Endothelial cell of umbilical vein (primary cell): ENCODE data around the gene LRRC59. TPM values are rescaled to one million over a fixed set of nuclear protein-coding genes. Genes with fewer than 3 reads are reported as not detected.

ENCODE experiments used
- BruUV-seq: library from RNA; stranded (reverse); fragments of 400-500 nt; replicated peaks from 2 replicates; lab custom pipeline; 2021; lab: Mats Ljungman, UMichigan
- CTCF ChIA-PET: fragments of 300-600, 350-600 bp; sonication (Branson Sonifier 250); formaldehyde crosslinking; loops from one replicate; lab custom pipeline; 2021; ENCODE audit warnings: antibody characterized with exemption, inconsistent platforms; lab: Charles Lee
- POLR2A ChIA-PET: fragments of 300-600, 350-600 bp; sonication (Branson Sonifier 250); formaldehyde crosslinking; loops from one replicate; lab custom pipeline; 2021; ENCODE audit warnings: antibody characterized with exemption, inconsistent platforms; lab: Charles Lee
- DNase-seq: peaks from one replicate; pipeline ENCODE4 v3.0.0-alpha.2; 2011; ENCODE audit warnings: low read depth, low spot score
- FAIRE-seq: peaks from 2 replicates; lab custom pipeline; 2011; peaks lifted over from hg19 to GRCh38; lab: Jason Lieb, UNC
- H2AFZ ChIP-seq: 2 replicates; pipeline ENCODE4 v1.6.0; 2012; ENCODE audit warnings: low read depth, low read length, control low read depth, inconsistent platforms
- H3K27ac ChIP-seq: 2 replicates; pipeline ENCODE4 v1.5.1; 2011; ENCODE audit warnings: low read depth, mild to moderate bottlenecking, control low read depth, low read length, moderate library complexity; ENCODE audit not compliant: insufficient read depth
- H3K27me3 ChIP-seq, 2 experiments: 2 replicates each; pipeline versions ENCODE4 v1.6.0 to v1.6.1; 2011; ENCODE audit warnings: low read length in 2 of 2, mixed read lengths in 1 of 2; ENCODE audit not compliant: control insufficient read depth in 2 of 2, insufficient read depth in 2 of 2
- H3K36me3 ChIP-seq, 2 experiments: 2 replicates in 1 of 2; 3 replicates in 1 of 2; pipeline ENCODE4 v1.5.1; 2011; ENCODE audit warnings: low read length in 2 of 2, mild to moderate bottlenecking in 1 of 2, moderate library complexity in 1 of 2; ENCODE audit not compliant: control insufficient read depth in 2 of 2, insufficient read depth in 2 of 2; ENCODE audit errors: extremely low read depth in 1 of 2
- H3K4me1 ChIP-seq: 3 replicates; pipeline ENCODE4 v1.5.1; 2011; ENCODE audit warnings: mild to moderate bottlenecking, low read length; ENCODE audit not compliant: control insufficient read depth, insufficient read depth; ENCODE audit errors: extremely low read depth
- H3K4me2 ChIP-seq: 2 replicates; pipeline ENCODE4 v1.6.1; 2011; ENCODE audit warnings: low read length, control low read depth, mixed read lengths; ENCODE audit not compliant: insufficient read depth
- H3K4me3 ChIP-seq, 3 experiments: fragments of 200-600 bp in 1 of 3; sonication (generic), shearing (Covaris generic) in 1 of 3; replicated peaks in 1 of 3; 2 replicates each; pipeline ENCODE4 v1.5.1; 2011 to 2016; ENCODE audit warnings: control low read depth in 3 of 3, low read length in 3 of 3, mild to moderate bottlenecking in 2 of 3, inconsistent platforms in 1 of 3, low read depth in 1 of 3, moderate library complexity in 1 of 3; ENCODE audit not compliant: insufficient read depth in 1 of 3
- H3K79me2 ChIP-seq: 2 replicates; pipeline ENCODE4 v1.6.0; 2012; ENCODE audit warnings: low read length, inconsistent platforms; ENCODE audit not compliant: control insufficient read depth, insufficient read depth
- H3K9ac ChIP-seq: replicated peaks from 2 replicates; pipeline ENCODE3; 2011; ENCODE audit warnings: low read length, control low read depth; ENCODE audit not compliant: insufficient read depth; ENCODE audit errors: extremely low read depth
- H3K9me1 ChIP-seq: replicated peaks from 3 replicates; pipeline ENCODE4 v1.6.0; 2011; ENCODE audit warnings: mild to moderate bottlenecking, low read length; ENCODE audit not compliant: control insufficient read depth, insufficient read depth; ENCODE audit errors: extremely low read depth
- H3K9me3 ChIP-seq: replicated peaks from 2 replicates; pipeline ENCODE4 v1.5.1; 2012; ENCODE audit warnings: low read length, inconsistent platforms; ENCODE audit not compliant: control insufficient read depth, insufficient read depth
- H4K20me1 ChIP-seq: replicated peaks from 2 replicates; pipeline ENCODE3; 2011; ENCODE audit warnings: mild to moderate bottlenecking, low read length; ENCODE audit not compliant: control insufficient read depth, insufficient read depth; ENCODE audit errors: extremely low read depth
- EZH2 ChIP-seq: IDR thresholded peaks from 2 replicates; pipeline ENCODE4 v1.6.1; 2012; ENCODE audit warnings: borderline replicate concordance, low read depth, mild to moderate bottlenecking, moderate library complexity, low read length, inconsistent platforms; ENCODE audit not compliant: severe bottlenecking
- FOS ChIP-seq: IDR thresholded peaks from 2 replicates; pipeline ENCODE4 v1.6.1; 2011; ENCODE audit warnings: mild to moderate bottlenecking, low read length, moderate library complexity, borderline replicate concordance; ENCODE audit not compliant: insufficient read depth
- GATA2 ChIP-seq: IDR thresholded peaks from 2 replicates; pipeline ENCODE4 v1.7.0; 2011; ENCODE audit warnings: low read depth, mild to moderate bottlenecking, moderate library complexity, mixed read lengths, low read length; ENCODE audit not compliant: insufficient read length, insufficient read depth
- JUN ChIP-seq: IDR thresholded peaks from 2 replicates; pipeline ENCODE4 v1.6.1; 2011; ENCODE audit warnings: borderline replicate concordance, low read depth; ENCODE audit not compliant: insufficient read length, insufficient read depth
- MYC ChIP-seq: IDR thresholded peaks from one replicate; pipeline ENCODE4 v1.6.1; 2011; ENCODE audit warnings: mild to moderate bottlenecking, low read depth, low read length
- POLR2A ChIP-seq: IDR thresholded peaks from 2 replicates; pipeline ENCODE4 v1.6.1; 2012; ENCODE audit warnings: low read depth, mild to moderate bottlenecking, control low read depth, low read length
- POLR2AphosphoS5 ChIP-seq: IDR thresholded peaks from 2 replicates; pipeline ENCODE4 v1.6.1; 2012; ENCODE audit warnings: low read depth, mild to moderate bottlenecking, control low read depth, low read length, moderate library complexity; ENCODE audit not compliant: insufficient read depth
- dilution Hi-C: fragments of 300-500 bp; cut with MboI; formaldehyde crosslinking; loops from one replicate; pipeline ENCODE4 v1.15.0; 2019; ENCODE audit warnings: low sequenced_read_pairs; ENCODE audit not compliant: extremely low pct_ligation_motif_present
- intact Hi-C: fragments of 100-400 bp; cut with micrococcal nuclease; formaldehyde crosslinking; loops from one replicate; pipeline ENCODE4 v1.10.0; 2022
- polyA plus RNA-seq, 4 experiments: library from polyadenylated mRNA; depleted of rRNA in 3 of 4; stranded (reverse) in 3 of 4; unstranded in 1 of 4; fragments of >200 nt; gene quantifications; 2 replicates each; pipeline versions ENCODE4 v1.2.1 to v1.2.3, GENCODE V29; 2011 to 2012; ENCODE audit warnings: missing spikeins in 1 of 4
- total RNA-seq: library from RNA; stranded (reverse); gene quantifications from 2 replicates; pipeline ENCODE4 v1.2.3, GENCODE V29; 2021
- TF ChIP-seq, protein P1 (sequence below), 2 donors: IDR thresholded peaks; 1 replicate in 1 of 2; 2 replicates in 1 of 2; pipeline ENCODE4 v1.5.1; 2011; ENCODE audit warnings: low read length in 2 of 2, mild to moderate bottlenecking in 2 of 2, moderate library complexity in 2 of 2, control low read depth in 1 of 2, inconsistent platforms in 1 of 2, low read depth in 1 of 2; ENCODE audit not compliant: insufficient read depth in 1 of 2; ENCODE audit errors: extremely low read depth in 1 of 2
- TF ChIP-seq, protein P2 (sequence below): IDR thresholded peaks from 2 replicates; pipeline ENCODE4 v1.6.1; 2011; ENCODE audit not compliant: insufficient read depth, insufficient read length

The LRRC59 gene
- total and polyA plus RNA-seq, 2 donors (not counting 3 experiments of a cell fraction or from before 2014, with no cell fraction given) = 93.9 to 183 TPM

DNA sequence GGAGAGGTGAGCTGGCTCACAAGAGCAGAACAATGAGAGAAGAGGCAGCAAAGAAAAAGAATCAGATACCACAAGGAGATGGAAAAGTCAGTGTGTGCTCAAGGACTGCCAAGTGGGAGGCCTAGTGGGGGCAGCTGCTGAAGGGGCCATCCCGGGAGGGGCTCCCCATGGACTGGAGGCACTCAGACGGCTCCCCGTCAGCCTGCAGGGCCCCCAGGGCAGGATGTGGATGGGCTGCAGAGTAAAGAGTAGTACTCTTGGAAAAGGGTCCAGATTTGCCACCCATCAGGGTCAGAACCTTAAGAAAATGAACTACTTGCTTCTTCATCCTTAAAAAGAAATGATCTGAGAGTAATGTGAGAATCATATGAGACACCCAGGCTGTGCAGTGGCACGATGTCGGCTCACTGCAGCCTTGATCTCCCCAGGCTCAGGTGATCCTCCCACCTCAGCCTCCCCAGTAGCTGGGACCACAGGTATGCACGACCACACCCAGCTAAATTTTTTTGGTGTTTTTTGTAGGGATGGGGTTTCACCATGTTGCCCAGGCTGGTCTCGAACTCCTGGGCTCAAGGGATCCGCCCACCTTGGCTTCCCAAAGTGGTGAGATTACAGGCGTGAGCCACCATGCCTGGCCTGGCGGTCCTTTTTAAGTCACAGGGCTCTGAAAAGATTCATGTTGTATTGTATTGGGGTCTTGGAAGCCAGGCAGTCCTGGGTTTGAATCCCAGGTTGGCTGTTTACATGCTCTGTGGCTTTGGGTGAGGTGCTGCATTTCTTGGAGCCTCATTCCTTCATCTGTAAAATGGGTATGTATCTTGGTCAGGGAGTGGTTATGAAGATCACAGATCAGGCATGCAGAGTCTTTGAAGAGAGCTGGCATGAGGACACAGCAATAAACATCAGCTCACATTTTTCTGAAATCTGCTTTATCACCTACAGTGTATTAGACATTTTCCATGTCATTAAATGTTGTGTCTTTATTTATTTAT is 43.8 kb upstream of the LRRC59 start:
- no peaks in the 10 kb centered on the region for H3K4me1 ChIP-seq
- H3K27me3 ChIP-seq = no peaks in the 10 kb centered on the region
- DNase-seq = no peak
- no peaks in the 10 kb centered on the region for H4K20me1 ChIP-seq
- no TSS peak for BruUV-seq
- FAIRE-seq = no peak
- no peak overlapping the region for H3K27ac ChIP-seq
- no peak overlapping the region for H3K9ac ChIP-seq
- dilution Hi-C loops = no loop called here
- peaks cover 0 to 4% of the 10 kb centered on the region in 2 experiments for H3K36me3 ChIP-seq
- H2AFZ ChIP-seq = no peak overlapping the region
- no peaks in the 10 kb centered on the region for H3K79me2 ChIP-seq
- no peaks in the 10 kb centered on the region for H3K9me3 ChIP-seq
- no peak overlapping the region for H3K4me3 ChIP-seq
- TF ChIP-seq, protein P1, sequence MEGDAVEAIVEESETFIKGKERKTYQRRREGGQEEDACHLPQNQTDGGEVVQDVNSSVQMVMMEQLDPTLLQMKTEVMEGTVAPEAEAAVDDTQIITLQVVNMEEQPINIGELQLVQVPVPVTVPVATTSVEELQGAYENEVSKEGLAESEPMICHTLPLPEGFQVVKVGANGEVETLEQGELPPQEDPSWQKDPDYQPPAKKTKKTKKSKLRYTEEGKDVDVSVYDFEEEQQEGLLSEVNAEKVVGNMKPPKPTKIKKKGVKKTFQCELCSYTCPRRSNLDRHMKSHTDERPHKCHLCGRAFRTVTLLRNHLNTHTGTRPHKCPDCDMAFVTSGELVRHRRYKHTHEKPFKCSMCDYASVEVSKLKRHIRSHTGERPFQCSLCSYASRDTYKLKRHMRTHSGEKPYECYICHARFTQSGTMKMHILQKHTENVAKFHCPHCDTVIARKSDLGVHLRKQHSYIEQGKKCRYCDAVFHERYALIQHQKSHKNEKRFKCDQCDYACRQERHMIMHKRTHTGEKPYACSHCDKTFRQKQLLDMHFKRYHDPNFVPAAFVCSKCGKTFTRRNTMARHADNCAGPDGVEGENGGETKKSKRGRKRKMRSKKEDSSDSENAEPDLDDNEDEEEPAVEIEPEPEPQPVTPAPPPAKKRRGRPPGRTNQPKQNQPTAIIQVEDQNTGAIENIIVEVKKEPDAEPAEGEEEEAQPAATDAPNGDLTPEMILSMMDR (IDR thresholded peaks at IDR 0.05; ENCODE audit: extremely low read depth in 1 of 2, insufficient read depth in 1 of 2, low read depth in 1 of 2, low read length in 2 of 2) = no peak
- TF ChIP-seq POLR2AphosphoS5 (no peak), EZH2 (no peak), POLR2A (no peak), MYC (no peak), FOS (no peak), JUN (no peak), GATA2 (no peak)
- TF ChIP-seq, protein P2, sequence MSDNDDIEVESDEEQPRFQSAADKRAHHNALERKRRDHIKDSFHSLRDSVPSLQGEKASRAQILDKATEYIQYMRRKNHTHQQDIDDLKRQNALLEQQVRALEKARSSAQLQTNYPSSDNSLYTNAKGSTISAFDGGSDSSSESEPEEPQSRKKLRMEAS = no peak
- intact Hi-C loops = no loop called here
- no peak overlapping the region for H3K4me2 ChIP-seq
- CTCF ChIA-PET = interaction anchor here (0.8 kb wide), 1 partner anchor 28 kb away, joined by 3 read pairs; the partner anchor contains the start of gene CHAD
- no peaks in the 10 kb centered on the region for H3K9me1 ChIP-seq
- POLR2A ChIA-PET = no interaction called here
